HepG2 (cell line): Measurements from ENCODE around the gene GLIS2. TPM values are rescaled to one million over a fixed set of nuclear protein-coding genes. Genes with fewer than 3 reads are reported as not detected.

Experiments
- ARID2 ChIP-seq: sonication (generic); formaldehyde crosslinking; IDR thresholded peaks from 2 replicates; pipeline ENCODE4 v1.8.1; 2022; ENCODE audit warnings: mild to moderate bottlenecking, missing genetic modification reagents, borderline replicate concordance
- DNMT3B ChIP-seq: conservative IDR thresholded peaks from 2 replicates; pipeline ENCODE4 v1.6.1; 2016; ENCODE audit warnings: missing biosample characterization, control low read depth
- ELF1 ChIP-seq: sonication (generic); formaldehyde crosslinking; IDR thresholded peaks from 2 replicates; pipeline ENCODE4 v1.4.0; 2020; ENCODE audit warnings: missing genetic modification reagents
- HNRNPH1 ChIP-seq: fragments of 200-400 bp; formaldehyde crosslinking; optimal IDR thresholded peaks from 2 replicates; pipeline ENCODE3; 2017; ENCODE audit warnings: mild to moderate bottlenecking, low read depth, low read length
- HOXA9 ChIP-seq: sonication (generic); formaldehyde crosslinking; IDR thresholded peaks from 2 replicates; pipeline ENCODE4 v1.8.1; 2022; ENCODE audit warnings: missing genetic modification reagents, mild to moderate bottlenecking, moderate library complexity, borderline replicate concordance
- IKZF1 ChIP-seq: fragments of 450-650 bp; IDR thresholded peaks from 2 replicates; pipeline ENCODE4 v1.7.1; 2016
- NFE2 ChIP-seq: sonication (generic); formaldehyde crosslinking; IDR thresholded peaks from 2 replicates; pipeline ENCODE4 v1.4.0; 2020; ENCODE audit warnings: missing genetic modification reagents
- NPAS2 ChIP-seq: sonication (generic); formaldehyde crosslinking; IDR thresholded peaks from 2 replicates; pipeline ENCODE4 v1.8.0; 2022; ENCODE audit warnings: mild to moderate bottlenecking, missing genetic modification reagents, borderline replicate concordance
- SSRP1 ChIP-seq: IDR thresholded peaks from 2 replicates; pipeline ENCODE4 v1.6.1; 2016; ENCODE audit warnings: control low read depth
- THAP11 ChIP-seq: IDR thresholded peaks from 2 replicates; pipeline ENCODE4 v1.6.1; 2016; ENCODE audit warnings: missing biosample characterization, missing genetic modification reagents
- ZNF225 ChIP-seq: sonication (generic); formaldehyde crosslinking; IDR thresholded peaks from 2 replicates; pipeline ENCODE4 v1.4.0; 2020; ENCODE audit warnings: mild to moderate bottlenecking, missing genetic modification reagents
- ZNF292 ChIP-seq: sonication (generic); formaldehyde crosslinking; IDR thresholded peaks from 2 replicates; pipeline ENCODE4 v1.8.1; 2022; ENCODE audit warnings: mild to moderate bottlenecking, low read depth, missing genetic modification reagents, borderline replicate concordance
- ZNF589 ChIP-seq: sonication (generic); formaldehyde crosslinking; conservative IDR thresholded peaks from 2 replicates; pipeline ENCODE4 v1.8.0; 2022; ENCODE audit warnings: mild to moderate bottlenecking, moderate library complexity, missing genetic modification reagents
- ZNF629 ChIP-seq: sonication (generic); formaldehyde crosslinking; conservative IDR thresholded peaks from 2 replicates; pipeline ENCODE4 v1.5.0; 2020; ENCODE audit warnings: missing genetic modification reagents
- ZNF703 ChIP-seq: sonication (generic); formaldehyde crosslinking; IDR thresholded peaks from 2 replicates; pipeline ENCODE4 v1.5.1; 2020; ENCODE audit warnings: missing genetic modification reagents, mild to moderate bottlenecking, moderate library complexity, borderline replicate concordance
- polyA plus RNA-seq, 8 experiments: library from polyadenylated mRNA; depleted of rRNA in 3 of 8; stranded (reverse) in 7 of 8; unstranded in 1 of 8; fragments of >200 nt; fragmentation: Illumina TruSeq in 4 of 8; extraction: Trizol in 4 of 8; gene quantifications; 2 replicates each; pipeline versions ENCODE4 v1.2.1 to v1.2.3, GENCODE V29; 2011 to 2016; ENCODE audit warnings: low read depth in 4 of 8, missing spikeins in 1 of 8, mixed read lengths in 1 of 8; ENCODE audit not compliant: insufficient read depth in 1 of 8
- total RNA-seq, 5 experiments: library from RNA; depleted of rRNA; stranded (reverse); fragments of >200 nt; fragmentation: Illumina TruSeq; extraction: Trizol; gene quantifications; 2 replicates each; pipeline ENCODE4 v1.2.3, GENCODE V29; 2016; ENCODE audit warnings: low read depth in 1 of 5
- TF ChIP-seq, protein P1 (sequence below): sonication (generic); formaldehyde crosslinking; IDR thresholded peaks from 2 replicates; pipeline ENCODE4 v1.4.0; 2020; ENCODE audit warnings: missing genetic modification reagents
- TF ChIP-seq, protein P2 (sequence below): sonication (generic); formaldehyde crosslinking; IDR thresholded peaks from 2 replicates; pipeline ENCODE4 v1.5.0; 2020; ENCODE audit warnings: missing genetic modification reagents
- TF ChIP-seq, protein P3 (sequence below): sonication (generic); formaldehyde crosslinking; IDR thresholded peaks from 2 replicates; pipeline ENCODE4 v1.5.0; 2020; ENCODE audit warnings: mild to moderate bottlenecking, missing genetic modification reagents
- TF ChIP-seq, protein P4 (sequence below): sonication (generic); formaldehyde crosslinking; IDR thresholded peaks from 2 replicates; pipeline ENCODE4 v1.4.0; 2020; ENCODE audit warnings: missing genetic modification reagents, borderline replicate concordance
- TF ChIP-seq, protein P5 (sequence below): sonication (generic); formaldehyde crosslinking; IDR thresholded peaks from 2 replicates; pipeline ENCODE4 v1.8.1; 2023; ENCODE audit warnings: mild to moderate bottlenecking, missing genetic modification reagents

Gene GLIS2
- total and polyA plus RNA-seq, 2 of the 13 experiments (the other 11 are each of a cell fraction or from before 2014, with no cell fraction given) = 0.28 to 0.29 TPM

DNA sequence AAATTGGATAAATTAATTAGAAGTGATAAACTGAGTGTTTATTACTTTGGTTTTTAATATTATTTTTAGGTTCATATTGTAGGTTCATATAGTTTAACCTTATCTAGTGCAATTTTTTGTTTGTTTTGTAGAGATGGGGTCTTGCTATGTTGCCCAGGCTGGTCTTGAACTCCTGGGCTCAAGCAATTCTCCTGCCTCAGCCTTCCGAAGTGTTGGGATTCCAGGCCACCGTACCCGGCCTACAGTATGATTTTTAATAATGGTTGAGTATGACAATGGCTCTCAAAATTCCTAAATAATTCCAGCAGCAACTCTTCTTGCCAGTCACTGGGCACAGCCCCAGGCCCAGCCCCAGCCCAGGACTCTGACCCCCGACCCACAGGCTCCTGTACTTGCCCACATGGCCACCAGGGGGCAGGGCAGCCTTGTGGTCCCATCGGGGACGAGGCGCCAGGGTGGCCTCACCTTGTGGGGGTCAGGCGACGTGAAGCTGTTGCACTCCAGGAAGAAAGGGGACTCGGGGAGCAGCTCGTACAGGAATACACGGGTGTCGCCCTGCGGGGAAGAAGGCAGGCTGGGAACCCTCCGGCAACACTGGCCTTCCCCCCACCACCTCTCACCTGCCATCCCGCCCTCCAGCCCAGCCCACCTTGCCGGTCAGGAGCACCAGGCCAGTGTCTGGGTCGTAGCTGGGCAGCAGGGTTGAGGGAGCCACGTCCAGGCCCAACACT is 43.1 kb downstream of the GLIS2 start (continued):
- TF ChIP-seq, protein P1, sequence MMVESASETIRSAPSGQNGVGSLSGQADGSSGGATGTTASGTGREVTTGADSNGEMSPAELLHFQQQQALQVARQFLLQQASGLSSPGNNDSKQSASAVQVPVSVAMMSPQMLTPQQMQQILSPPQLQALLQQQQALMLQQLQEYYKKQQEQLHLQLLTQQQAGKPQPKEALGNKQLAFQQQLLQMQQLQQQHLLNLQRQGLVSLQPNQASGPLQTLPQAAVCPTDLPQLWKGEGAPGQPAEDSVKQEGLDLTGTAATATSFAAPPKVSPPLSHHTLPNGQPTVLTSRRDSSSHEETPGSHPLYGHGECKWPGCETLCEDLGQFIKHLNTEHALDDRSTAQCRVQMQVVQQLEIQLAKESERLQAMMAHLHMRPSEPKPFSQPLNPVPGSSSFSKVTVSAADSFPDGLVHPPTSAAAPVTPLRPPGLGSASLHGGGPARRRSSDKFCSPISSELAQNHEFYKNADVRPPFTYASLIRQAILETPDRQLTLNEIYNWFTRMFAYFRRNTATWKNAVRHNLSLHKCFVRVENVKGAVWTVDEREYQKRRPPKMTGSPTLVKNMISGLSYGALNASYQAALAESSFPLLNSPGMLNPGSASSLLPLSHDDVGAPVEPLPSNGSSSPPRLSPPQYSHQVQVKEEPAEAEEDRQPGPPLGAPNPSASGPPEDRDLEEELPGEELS (CRISPR knock-in tag) = no peak
- 0 out of 2 replicates have a peak, but pooled peaks have one; percentile 37 for TF ChIP-seq THAP11 (CRISPR knock-in tag)
- TF ChIP-seq ZNF589 (CRISPR knock-in tag) = no peak
- TF ChIP-seq IKZF1 = no peak
- TF ChIP-seq NFE2 (CRISPR knock-in tag) = no peak
- no peak for TF ChIP-seq ZNF292 (CRISPR knock-in tag)
- TF ChIP-seq HNRNPH1 = no peak
- TF ChIP-seq, protein P2, sequence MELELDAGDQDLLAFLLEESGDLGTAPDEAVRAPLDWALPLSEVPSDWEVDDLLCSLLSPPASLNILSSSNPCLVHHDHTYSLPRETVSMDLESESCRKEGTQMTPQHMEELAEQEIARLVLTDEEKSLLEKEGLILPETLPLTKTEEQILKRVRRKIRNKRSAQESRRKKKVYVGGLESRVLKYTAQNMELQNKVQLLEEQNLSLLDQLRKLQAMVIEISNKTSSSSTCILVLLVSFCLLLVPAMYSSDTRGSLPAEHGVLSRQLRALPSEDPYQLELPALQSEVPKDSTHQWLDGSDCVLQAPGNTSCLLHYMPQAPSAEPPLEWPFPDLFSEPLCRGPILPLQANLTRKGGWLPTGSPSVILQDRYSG (CRISPR knock-in tag) = no peak
- no peak for TF ChIP-seq DNMT3B
- TF ChIP-seq HOXA9 = no peak
- TF ChIP-seq, protein P3, sequence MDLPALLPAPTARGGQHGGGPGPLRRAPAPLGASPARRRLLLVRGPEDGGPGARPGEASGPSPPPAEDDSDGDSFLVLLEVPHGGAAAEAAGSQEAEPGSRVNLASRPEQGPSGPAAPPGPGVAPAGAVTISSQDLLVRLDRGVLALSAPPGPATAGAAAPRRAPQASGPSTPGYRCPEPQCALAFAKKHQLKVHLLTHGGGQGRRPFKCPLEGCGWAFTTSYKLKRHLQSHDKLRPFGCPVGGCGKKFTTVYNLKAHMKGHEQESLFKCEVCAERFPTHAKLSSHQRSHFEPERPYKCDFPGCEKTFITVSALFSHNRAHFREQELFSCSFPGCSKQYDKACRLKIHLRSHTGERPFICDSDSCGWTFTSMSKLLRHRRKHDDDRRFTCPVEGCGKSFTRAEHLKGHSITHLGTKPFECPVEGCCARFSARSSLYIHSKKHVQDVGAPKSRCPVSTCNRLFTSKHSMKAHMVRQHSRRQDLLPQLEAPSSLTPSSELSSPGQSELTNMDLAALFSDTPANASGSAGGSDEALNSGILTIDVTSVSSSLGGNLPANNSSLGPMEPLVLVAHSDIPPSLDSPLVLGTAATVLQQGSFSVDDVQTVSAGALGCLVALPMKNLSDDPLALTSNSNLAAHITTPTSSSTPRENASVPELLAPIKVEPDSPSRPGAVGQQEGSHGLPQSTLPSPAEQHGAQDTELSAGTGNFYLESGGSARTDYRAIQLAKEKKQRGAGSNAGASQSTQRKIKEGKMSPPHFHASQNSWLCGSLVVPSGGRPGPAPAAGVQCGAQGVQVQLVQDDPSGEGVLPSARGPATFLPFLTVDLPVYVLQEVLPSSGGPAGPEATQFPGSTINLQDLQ (CRISPR knock-in tag) = no peak
- no peak for TF ChIP-seq ARID2
- TF ChIP-seq, protein P4, sequence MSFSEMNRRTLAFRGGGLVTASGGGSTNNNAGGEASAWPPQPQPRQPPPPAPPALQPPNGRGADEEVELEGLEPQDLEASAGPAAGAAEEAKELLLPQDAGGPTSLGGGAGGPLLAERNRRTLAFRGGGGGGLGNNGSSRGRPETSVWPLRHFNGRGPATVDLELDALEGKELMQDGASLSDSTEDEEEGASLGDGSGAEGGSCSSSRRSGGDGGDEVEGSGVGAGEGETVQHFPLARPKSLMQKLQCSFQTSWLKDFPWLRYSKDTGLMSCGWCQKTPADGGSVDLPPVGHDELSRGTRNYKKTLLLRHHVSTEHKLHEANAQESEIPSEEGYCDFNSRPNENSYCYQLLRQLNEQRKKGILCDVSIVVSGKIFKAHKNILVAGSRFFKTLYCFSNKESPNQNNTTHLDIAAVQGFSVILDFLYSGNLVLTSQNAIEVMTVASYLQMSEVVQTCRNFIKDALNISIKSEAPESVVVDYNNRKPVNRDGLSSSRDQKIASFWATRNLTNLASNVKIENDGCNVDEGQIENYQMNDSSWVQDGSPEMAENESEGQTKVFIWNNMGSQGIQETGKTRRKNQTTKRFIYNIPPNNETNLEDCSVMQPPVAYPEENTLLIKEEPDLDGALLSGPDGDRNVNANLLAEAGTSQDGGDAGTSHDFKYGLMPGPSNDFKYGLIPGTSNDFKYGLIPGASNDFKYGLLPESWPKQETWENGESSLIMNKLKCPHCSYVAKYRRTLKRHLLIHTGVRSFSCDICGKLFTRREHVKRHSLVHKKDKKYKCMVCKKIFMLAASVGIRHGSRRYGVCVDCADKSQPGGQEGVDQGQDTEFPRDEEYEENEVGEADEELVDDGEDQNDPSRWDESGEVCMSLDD (CRISPR knock-in tag) = no peak
- peak; percentile 65; the same call in 1 of the 2 replicates for TF ChIP-seq ZNF225 (CRISPR knock-in tag)
- no peak for TF ChIP-seq NPAS2 (CRISPR knock-in tag)
- TF ChIP-seq, protein P5, sequence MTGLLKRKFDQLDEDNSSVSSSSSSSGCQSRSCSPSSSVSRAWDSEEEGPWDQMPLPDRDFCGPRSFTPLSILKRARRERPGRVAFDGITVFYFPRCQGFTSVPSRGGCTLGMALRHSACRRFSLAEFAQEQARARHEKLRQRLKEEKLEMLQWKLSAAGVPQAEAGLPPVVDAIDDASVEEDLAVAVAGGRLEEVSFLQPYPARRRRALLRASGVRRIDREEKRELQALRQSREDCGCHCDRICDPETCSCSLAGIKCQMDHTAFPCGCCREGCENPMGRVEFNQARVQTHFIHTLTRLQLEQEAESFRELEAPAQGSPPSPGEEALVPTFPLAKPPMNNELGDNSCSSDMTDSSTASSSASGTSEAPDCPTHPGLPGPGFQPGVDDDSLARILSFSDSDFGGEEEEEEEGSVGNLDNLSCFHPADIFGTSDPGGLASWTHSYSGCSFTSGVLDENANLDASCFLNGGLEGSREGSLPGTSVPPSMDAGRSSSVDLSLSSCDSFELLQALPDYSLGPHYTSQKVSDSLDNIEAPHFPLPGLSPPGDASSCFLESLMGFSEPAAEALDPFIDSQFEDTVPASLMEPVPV (CRISPR knock-in tag) = no peak
- TF ChIP-seq ZNF629 (CRISPR knock-in tag) = no peak
- no peak for TF ChIP-seq SSRP1 (CRISPR knock-in tag)
- TF ChIP-seq ZNF703 (CRISPR knock-in tag) = no peak
- TF ChIP-seq ELF1 (CRISPR knock-in tag) = no peak
